Gastrocnemius medialis (tissue), 4 donors: ENCODE results near the gene APC2.

Experiments used
- CTCF ChIP-seq, 5 experiments: fragments of 450-650 bp in 3 of 5; fragments of 200-600 bp in 2 of 5; sonication (generic) in 2 of 5; IDR thresholded peaks in 4 of 5; conservative IDR thresholded peaks in 1 of 5; 1 replicate in 4 of 5; 2 replicates in 1 of 5; pipeline ENCODE4 v1.5.1; 2016 to 2019; ENCODE audit warnings: antibody characterized with exemption in 5 of 5, mild to moderate bottlenecking in 3 of 5, moderate library complexity in 3 of 5
- POLR2A ChIP-seq, 2 donors: fragments of 450-650 bp; IDR thresholded peaks; one replicate each; pipeline ENCODE4 v1.6.1; 2017; ENCODE audit warnings: antibody characterized with exemption in 2 of 2, mild to moderate bottlenecking in 2 of 2, moderate library complexity in 2 of 2

- TF ChIP-seq CTCF (IDR thresholded peaks at IDR 0.05 in 4 of 5, conservative IDR thresholded peaks at IDR 0.05 in 1 of 5) (no peak), POLR2A (IDR thresholded peaks at IDR 0.05) (no peak)
Observed at GRCh38 chr19:1474765-1475351, 24.9 kb downstream of the APC2 start.
